Measurements from ENCODE around the gene RTL3.

The RTL3 gene

GRCh38 chrX:78693012-78693411, 33.9 kb upstream of the RTL3 start:
- H3K4me3 ChIP-seq (ENCODE audit: low read depth in 1 of 2, low read length in 1 of 2): no peak overlapping the region
- H3K27ac ChIP-seq: no peak overlapping the region
- TF ChIP-seq CTCF (IDR thresholded peaks at IDR 0.05): no peak
- H3K36me3 ChIP-seq: no peaks in the 10 kb centered on the region
- H3K9me3 ChIP-seq: no peaks in the 10 kb centered on the region
- no peaks in the 10 kb centered on the region for H3K4me1 ChIP-seq (ENCODE audit: control insufficient read depth in 1 of 2, insufficient read depth in 1 of 2, low read depth in 1 of 2, low read length in 1 of 2)
- H3K27me3 ChIP-seq: no peaks in the 10 kb centered on the region

- Histone ChIP-seq H3K27me3 (no peaks in the 10 kb centered on the region), H3K36me3 (no peaks in the 10 kb centered on the region), H3K4me3 (ENCODE audit: low read depth in 1 of 2, low read length in 1 of 2) (no peak overlapping the region), H3K27ac (peak overlapping the region; percentile 59), H3K9me3 (no peaks in the 10 kb centered on the region), H3K4me1 (ENCODE audit: control insufficient read depth in 1 of 2, insufficient read depth in 1 of 2, low read depth in 1 of 2, low read length in 1 of 2) (no peaks in the 10 kb centered on the region)
- no peak for TF ChIP-seq CTCF (IDR thresholded peaks at IDR 0.05)
Observed at GRCh38 chrX:78687586-78687985, 28.5 kb upstream of the RTL3 start.

GRCh38 chrX:78673246-78673645, 14.1 kb upstream of the RTL3 start:
- H3K4me3 ChIP-seq (ENCODE audit: low read depth in 1 of 2, low read length in 1 of 2): no peak overlapping the region
- H3K9me3 ChIP-seq: no peaks in the 10 kb centered on the region
- H3K36me3 ChIP-seq: no peaks in the 10 kb centered on the region
- H3K27ac ChIP-seq: no peak overlapping the region
- no peaks in the 10 kb centered on the region for H3K4me1 ChIP-seq (ENCODE audit: control insufficient read depth in 1 of 2, insufficient read depth in 1 of 2, low read depth in 1 of 2, low read length in 1 of 2)
- H3K27me3 ChIP-seq: no peaks in the 10 kb centered on the region
- no peak for TF ChIP-seq CTCF (IDR thresholded peaks at IDR 0.05)

GRCh38 chrX:78665342-78665741, 6.2 kb upstream of the RTL3 start:
- Histone ChIP-seq H3K27ac (no peak overlapping the region), H3K27me3 (no peaks in the 10 kb centered on the region), H3K4me3 (ENCODE audit: low read depth in 1 of 2, low read length in 1 of 2) (no peak overlapping the region), H3K4me1 (ENCODE audit: control insufficient read depth in 1 of 2, insufficient read depth in 1 of 2, low read depth in 1 of 2, low read length in 1 of 2) (no peaks in the 10 kb centered on the region), H3K36me3 (no peaks in the 10 kb centered on the region), H3K9me3 (no peaks in the 10 kb centered on the region)
- TF ChIP-seq CTCF (IDR thresholded peaks at IDR 0.05): no peak

GRCh38 chrX:78661836-78662235, 2.7 kb upstream of the RTL3 start:
- no peak for TF ChIP-seq CTCF (IDR thresholded peaks at IDR 0.05)
- Histone ChIP-seq H3K27me3 (no peaks in the 10 kb centered on the region), H3K36me3 (no peaks in the 10 kb centered on the region), H3K4me1 (ENCODE audit: control insufficient read depth in 1 of 2, insufficient read depth in 1 of 2, low read depth in 1 of 2, low read length in 1 of 2) (no peaks in the 10 kb centered on the region), H3K27ac (no peak overlapping the region), H3K9me3 (no peaks in the 10 kb centered on the region), H3K4me3 (ENCODE audit: low read depth in 1 of 2, low read length in 1 of 2) (no peak overlapping the region)

GRCh38 chrX:78659955-78660354, 827 bp upstream of the RTL3 start:
- Histone ChIP-seq H3K4me3 (ENCODE audit: low read depth in 1 of 2, low read length in 1 of 2) (no peak overlapping the region), H3K36me3 (no peaks in the 10 kb centered on the region), H3K9me3 (no peaks in the 10 kb centered on the region), H3K27me3 (no peaks in the 10 kb centered on the region), H3K27ac (no peak overlapping the region), H3K4me1 (ENCODE audit: control insufficient read depth in 1 of 2, insufficient read depth in 1 of 2, low read depth in 1 of 2, low read length in 1 of 2) (no peaks in the 10 kb centered on the region)
- no peak for TF ChIP-seq CTCF (IDR thresholded peaks at IDR 0.05)
